HEK293T (cell line): ENCODE data around the gene CROCC.

Experiments
- CTCF ChIA-PET: fragments of 350-600 bp; formaldehyde crosslinking; extraction: SDS; loops from one replicate; lab custom pipeline; 2021; ENCODE audit warnings: antibody characterized with exemption, inconsistent platforms; lab: Yijun Ruan, JAX
- POLR2A ChIA-PET: fragments of 350-600 bp; formaldehyde crosslinking; extraction: SDS; loops from one replicate; lab custom pipeline; 2020; ENCODE audit warnings: antibody characterized with exemption, inconsistent platforms; lab: Yijun Ruan, JAX
- DNase-seq: peaks from one replicate; pipeline ENCODE4 v3.0.0; 2012; ENCODE audit warnings: mixed read lengths; ENCODE audit errors: extremely low spot score
- ARNT ChIP-seq: fragments of 450-650 bp; IDR thresholded peaks from 2 replicates; pipeline ENCODE4 v1.6.1; 2017; ENCODE audit warnings: mild to moderate bottlenecking
- BHLHE40 ChIP-seq: fragments of 450-650 bp; IDR thresholded peaks from 2 replicates; pipeline ENCODE4 v1.6.1; 2016; ENCODE audit warnings: mild to moderate bottlenecking, moderate library complexity, borderline replicate concordance
- CTBP1 ChIP-seq: fragments of 450-650 bp; IDR thresholded peaks from 2 replicates; pipeline ENCODE4 v1.6.1; 2016; ENCODE audit warnings: borderline replicate concordance
- ELF4 ChIP-seq: fragments of 450-650 bp; IDR thresholded peaks from 2 replicates; pipeline ENCODE4 v1.6.1; 2017; ENCODE audit warnings: antibody characterized with exemption
- FOXA1 ChIP-seq: fragments of 450-650 bp; IDR thresholded peaks from 2 replicates; pipeline ENCODE4 v1.6.1; 2016; ENCODE audit warnings: mild to moderate bottlenecking
- FOXK2 ChIP-seq: fragments of 450-650 bp; IDR thresholded peaks from 2 replicates; pipeline ENCODE4 v1.6.1; 2016; ENCODE audit warnings: mild to moderate bottlenecking
- FOXM1 ChIP-seq: fragments of 450-650 bp; IDR thresholded peaks from 2 replicates; pipeline ENCODE4 v1.6.1; 2017; ENCODE audit warnings: mild to moderate bottlenecking, borderline replicate concordance
- HDGF ChIP-seq: fragments of 450-650 bp; IDR thresholded peaks from 2 replicates; pipeline ENCODE4 v1.6.1; 2017; ENCODE audit warnings: antibody characterized with exemption, borderline replicate concordance
- L3MBTL2 ChIP-seq: fragments of 450-650 bp; conservative IDR thresholded peaks from 2 replicates; pipeline ENCODE4 v1.6.1; 2016; ENCODE audit warnings: mild to moderate bottlenecking
- LEF1 ChIP-seq: fragments of 450-650 bp; IDR thresholded peaks from 2 replicates; pipeline ENCODE4 v1.6.1; 2017; ENCODE audit warnings: mild to moderate bottlenecking, borderline replicate concordance
- NFRKB ChIP-seq: fragments of 450-650 bp; IDR thresholded peaks from 2 replicates; pipeline ENCODE4 v1.6.1; 2016; ENCODE audit warnings: mild to moderate bottlenecking, moderate library complexity
- PKNOX1 ChIP-seq: fragments of 450-650 bp; IDR thresholded peaks from 2 replicates; pipeline ENCODE4 v1.6.1; 2016
- SP1 ChIP-seq: fragments of 450-650 bp; IDR thresholded peaks from 2 replicates; pipeline ENCODE4 v1.6.1; 2017
- SUZ12 ChIP-seq: fragments of 450-650 bp; IDR thresholded peaks from 2 replicates; pipeline ENCODE4 v1.6.1; 2016; ENCODE audit warnings: mild to moderate bottlenecking
- TARDBP ChIP-seq: fragments of 450-650 bp; IDR thresholded peaks from 2 replicates; pipeline ENCODE4 v1.6.1; 2016
- ZNF384 ChIP-seq: fragments of 450-650 bp; IDR thresholded peaks from 2 replicates; pipeline ENCODE4 v1.6.1; 2016

The CROCC gene

DNA sequence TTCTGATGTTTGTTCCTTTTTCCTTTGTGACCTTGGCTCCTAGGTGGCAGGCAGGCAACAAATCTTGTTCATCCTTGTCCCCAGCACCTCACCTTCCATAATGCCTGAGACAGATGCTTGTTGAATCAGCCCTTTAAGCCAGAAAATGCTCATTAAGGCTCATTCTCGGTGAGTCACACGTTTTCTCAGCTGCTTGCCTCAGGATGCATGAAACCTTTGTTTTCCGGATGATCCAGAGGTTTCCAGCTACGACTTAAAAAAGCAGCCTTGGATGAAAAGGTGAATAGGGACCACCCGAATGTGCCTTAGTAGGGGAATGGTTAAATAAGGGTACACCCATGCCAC lies 94.6 kb downstream of the CROCC start:
- no peak for TF ChIP-seq FOXA1
- TF ChIP-seq TARDBP: no peak
- TF ChIP-seq ZNF384: no peak
- no peak for TF ChIP-seq L3MBTL2
- TF ChIP-seq LEF1: no peak
- TF ChIP-seq BHLHE40: no peak
- TF ChIP-seq NFRKB: no peak
- no peak for TF ChIP-seq HDGF
- TF ChIP-seq SUZ12: no peak
- TF ChIP-seq ARNT: no peak
- no peak for TF ChIP-seq PKNOX1
- no peak for TF ChIP-seq SP1
- TF ChIP-seq FOXK2: no peak
- no peak for TF ChIP-seq ELF4
- no peak for TF ChIP-seq CTBP1
- no peak for TF ChIP-seq FOXM1
- ChIA-PET CTCF (no interaction called here), POLR2A (no interaction called here)
- no peak for DNase-seq

DNA sequence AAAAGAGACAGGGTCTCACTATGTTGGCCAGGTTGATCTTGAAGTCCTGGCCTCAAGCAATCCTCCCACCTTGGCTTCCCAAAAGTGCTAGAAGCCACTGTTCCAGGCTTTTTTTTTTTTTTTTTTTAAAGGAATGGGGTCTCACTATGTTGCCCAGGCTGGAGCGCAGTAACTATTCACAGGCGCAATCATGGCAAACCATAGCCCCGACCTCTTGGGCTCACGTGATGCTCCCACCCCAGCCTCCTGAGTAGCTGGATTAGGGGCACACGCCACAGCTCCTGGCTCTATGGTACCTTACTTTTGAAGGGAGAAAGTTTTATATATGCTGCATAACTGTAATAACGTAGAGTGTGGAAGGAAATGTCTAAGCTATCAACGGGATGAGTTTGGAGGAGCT lies 95.7 kb downstream of the CROCC start:
- no peak for TF ChIP-seq HDGF
- TF ChIP-seq NFRKB: no peak
- no peak for TF ChIP-seq SUZ12
- TF ChIP-seq LEF1: no peak
- no peak for TF ChIP-seq L3MBTL2
- TF ChIP-seq CTBP1: no peak
- TF ChIP-seq SP1: no peak
- TF ChIP-seq FOXM1: no peak
- TF ChIP-seq BHLHE40: no peak
- TF ChIP-seq PKNOX1: no peak
- no peak for TF ChIP-seq TARDBP
- TF ChIP-seq FOXK2: no peak
- TF ChIP-seq ELF4: no peak
- no peak for TF ChIP-seq ARNT
- no peak for TF ChIP-seq FOXA1
- no peak for TF ChIP-seq ZNF384
- POLR2A ChIA-PET: interaction anchor here (1.1 kb wide), 1 partner anchor 112 kb away, joined by 3 read pairs; no protein-coding TSS in a partner anchor
- CTCF ChIA-PET: no interaction called here
- no peak for DNase-seq

- no peak for DNase-seq
- ChIA-PET CTCF (no interaction called here), POLR2A (interaction anchor here (1.3 kb wide), 1 partner anchor 8 kb away, joined by 3 read pairs; no protein-coding TSS in a partner anchor)
- TF ChIP-seq ZNF384 (no peak), BHLHE40 (no peak), ARNT (no peak), PKNOX1 (no peak), NFRKB (no peak), FOXA1 (no peak), SUZ12 (no peak), FOXK2 (no peak), HDGF (no peak), TARDBP (no peak), CTBP1 (no peak), SP1 (no peak), ELF4 (no peak), FOXM1 (no peak), L3MBTL2 (no peak), LEF1 (no peak)
These were observed 97.1 kb downstream of the CROCC start for GRCh38 chr1:17018849-17019248.

DNA sequence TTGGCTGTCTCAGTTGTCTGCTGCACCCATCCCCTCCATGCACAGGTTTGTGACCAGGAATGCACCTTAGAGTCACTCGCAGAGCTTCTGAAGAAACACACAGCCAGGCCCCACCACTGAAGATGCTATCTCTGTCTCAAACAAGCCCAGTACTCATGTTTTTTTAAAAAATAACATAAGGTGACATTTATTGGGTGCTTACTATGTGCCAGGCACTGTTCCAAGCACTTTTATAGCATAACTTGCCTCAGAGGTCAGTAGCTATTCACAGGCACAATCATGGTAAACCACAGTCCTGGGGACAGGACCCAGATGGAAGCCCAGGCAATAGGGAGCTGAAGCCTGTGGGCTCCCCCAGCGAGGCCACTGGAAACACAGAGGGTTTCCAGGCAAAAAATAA lies 98.8 kb downstream of the CROCC start:
- DNase-seq: no peak
- ChIA-PET POLR2A (interaction anchor here (1.5 kb wide), 1 partner anchor 60 kb away, joined by 3 read pairs; no protein-coding TSS in a partner anchor), CTCF (no interaction called here)
- TF ChIP-seq TARDBP (no peak), HDGF (no peak), FOXK2 (no peak), SUZ12 (no peak), ELF4 (no peak), FOXA1 (no peak), FOXM1 (no peak), PKNOX1 (no peak), BHLHE40 (no peak), CTBP1 (no peak), LEF1 (no peak), ARNT (no peak), SP1 (no peak), ZNF384 (no peak), L3MBTL2 (no peak), NFRKB (no peak)

- TF ChIP-seq LEF1 (no peak), BHLHE40 (no peak), TARDBP (no peak), HDGF (no peak), NFRKB (no peak), L3MBTL2 (no peak), FOXK2 (no peak), FOXA1 (no peak), SP1 (no peak), ELF4 (no peak), SUZ12 (no peak), FOXM1 (no peak)
- DNase-seq: no peak
- ChIA-PET CTCF (interaction anchor here (1.4 kb wide), 1 partner anchor 70 kb away, joined by 3 read pairs; no protein-coding TSS in a partner anchor), POLR2A (interaction anchor here (1.3 to 1.5 kb wide), 2 partner anchors 10 to 62 kb away, joined by 3 to 6 read pairs; partner anchors contain the start of gene ATP13A2)
These were observed 100.2 kb downstream of the CROCC start for GRCh38 chr1:17021896-17022295.
